H1 (cell line): ENCODE measurements around the gene NOC4L. TPM values are rescaled to one million over a fixed set of nuclear protein-coding genes. Genes with fewer than 3 reads are reported as not detected.

Experiments
- CTCF ChIA-PET: fragments of 300-600 bp; sonication (Branson Sonifier 250); formaldehyde crosslinking; loops from one replicate; lab custom pipeline; 2021; ENCODE audit not compliant: partially characterized antibody; lab: Charles Lee
- POLR2A ChIA-PET: fragments of 300-600 bp; sonication (Branson Sonifier 250); formaldehyde crosslinking; loops from one replicate; lab custom pipeline; 2021; ENCODE audit warnings: inconsistent platforms; ENCODE audit not compliant: partially characterized antibody; lab: Charles Lee
- DNase-seq, 2 experiments: peaks; one replicate each; pipeline versions ENCODE4 v3.0.0 to v3.0.0-alpha.2; 2010 to 2022; ENCODE audit warnings: low spot score in 2 of 2, low read depth in 1 of 2, mixed read lengths in 1 of 2
- FAIRE-seq: peaks from 2 replicates; lab custom pipeline; 2011; peaks lifted over from hg19 to GRCh38; lab: Jason Lieb, UNC
- H2AFZ ChIP-seq: 2 replicates; pipeline ENCODE4 v1.8.1; 2012; ENCODE audit warnings: low read length, inconsistent platforms
- H2AK5ac ChIP-seq: 2 replicates; pipeline ENCODE4 v1.6.1; 2013; ENCODE audit warnings: low read depth, low read length
- H2BK120ac ChIP-seq: replicated peaks from 2 replicates; pipeline ENCODE3; 2013; ENCODE audit warnings: low read depth, low read length, inconsistent platforms
- H2BK12ac ChIP-seq: 2 replicates; pipeline ENCODE4 v1.6.1; 2013; ENCODE audit warnings: low read depth, low read length
- H2BK15ac ChIP-seq: 2 replicates; pipeline ENCODE4 v1.6.1; 2013; ENCODE audit warnings: low read length
- H2BK20ac ChIP-seq: 2 replicates; pipeline ENCODE4 v1.6.1; 2013; ENCODE audit warnings: low read length
- H2BK5ac ChIP-seq: 2 replicates; pipeline ENCODE4 v1.6.1; 2013; ENCODE audit warnings: low read depth, low read length
- H3K14ac ChIP-seq: 2 replicates; pipeline ENCODE4 v1.6.1; 2013; ENCODE audit warnings: inconsistent platforms; ENCODE audit not compliant: insufficient read length
- H3K18ac ChIP-seq: 2 replicates; pipeline ENCODE4 v1.6.1; 2013; ENCODE audit warnings: low read length; ENCODE audit errors: extremely low read depth
- H3K23ac ChIP-seq: 2 replicates; pipeline ENCODE4 v1.6.1; 2013; ENCODE audit warnings: inconsistent platforms; ENCODE audit not compliant: insufficient read length
- H3K23me2 ChIP-seq: 2 replicates; pipeline ENCODE4 v1.6.1; 2013; ENCODE audit warnings: low read depth, low read length
- H3K27ac ChIP-seq: 2 replicates; pipeline ENCODE4 v1.6.1; 2011; ENCODE audit warnings: low read depth, low read length, inconsistent platforms
- H3K27me3 ChIP-seq, 4 experiments: replicated peaks in 1 of 4; 1 replicate in 1 of 4; 2 replicates in 3 of 4; pipeline versions ENCODE4 v1.6.1 to v1.8.1; 2011 to 2013; ENCODE audit warnings: low read length in 3 of 4, mild to moderate bottlenecking in 3 of 4, inconsistent platforms in 2 of 4, mixed read lengths in 2 of 4, moderate library complexity in 1 of 4; ENCODE audit not compliant: control insufficient read depth in 3 of 4, insufficient read depth in 3 of 4; ENCODE audit errors: extremely low read depth in 1 of 4
- H3K36me3 ChIP-seq, 4 experiments: 2 replicates each; pipeline versions ENCODE4 v1.6.1 to v1.8.1; 2011 to 2013; ENCODE audit warnings: mild to moderate bottlenecking in 4 of 4, low read length in 3 of 4, moderate library complexity in 2 of 4, control low read depth in 1 of 4, inconsistent platforms in 1 of 4; ENCODE audit not compliant: insufficient read depth in 4 of 4, control insufficient read depth in 2 of 4
- H3K4ac ChIP-seq: replicated peaks from 2 replicates; pipeline ENCODE3; 2013; ENCODE audit warnings: low read length, low read depth, mixed read lengths, inconsistent platforms; ENCODE audit not compliant: insufficient read length
- H3K4me1 ChIP-seq, 4 experiments: replicated peaks in 1 of 4; 1 replicate in 1 of 4; 2 replicates in 3 of 4; pipeline versions ENCODE4 v1.6.1 to v1.8.1; 2011 to 2013; ENCODE audit warnings: low read length in 3 of 4, inconsistent platforms in 2 of 4, mixed read lengths in 1 of 4; ENCODE audit not compliant: insufficient read depth in 4 of 4, control insufficient read depth in 3 of 4
- H3K4me2 ChIP-seq, 2 experiments: 2 replicates each; pipeline versions ENCODE4 v1.6.1 to v1.8.1; 2011 to 2013; ENCODE audit warnings: low read depth in 2 of 2, low read length in 2 of 2, control low read depth in 1 of 2, inconsistent platforms in 1 of 2, mild to moderate bottlenecking in 1 of 2; ENCODE audit not compliant: insufficient read depth in 1 of 2
- H3K4me3 ChIP-seq, 4 experiments: fragments of 200-600, 300-600 bp in 1 of 4; sonication (generic), shearing (Covaris generic), sonication (Bioruptor Twin) in 1 of 4; 2 replicates each; pipeline versions ENCODE4 v1.5.1 to v1.8.1; 2011 to 2016; ENCODE audit warnings: low read length in 4 of 4, low read depth in 3 of 4, control low read depth in 2 of 4, inconsistent platforms in 2 of 4, mild to moderate bottlenecking in 2 of 4, mixed read lengths in 1 of 4, moderate library complexity in 1 of 4; ENCODE audit not compliant: insufficient read depth in 2 of 4; ENCODE audit errors: extremely low read depth in 1 of 4
- H3K56ac ChIP-seq: replicated peaks from 2 replicates; pipeline ENCODE3; 2013; ENCODE audit warnings: low read depth, mild to moderate bottlenecking, mixed read lengths, low read length, inconsistent platforms; ENCODE audit not compliant: insufficient read length
- H3K79me1 ChIP-seq: 2 replicates; pipeline ENCODE4 v1.6.1; 2013; ENCODE audit warnings: low read depth, low read length, control low read depth
- H3K79me2 ChIP-seq, 2 experiments: 2 replicates each; pipeline versions ENCODE4 v1.6.1 to v1.8.1; 2012 to 2013; ENCODE audit warnings: low read length in 2 of 2, mild to moderate bottlenecking in 2 of 2, inconsistent platforms in 1 of 2; ENCODE audit not compliant: insufficient read depth in 2 of 2, control insufficient read depth in 1 of 2
- H3K9ac ChIP-seq, 4 experiments: replicated peaks in 1 of 4; 1 replicate in 1 of 4; 2 replicates in 3 of 4; pipeline versions ENCODE4 v1.6.1 to v1.8.1; 2011 to 2013; ENCODE audit warnings: low read depth in 3 of 4, low read length in 3 of 4, control low read depth in 2 of 4, mild to moderate bottlenecking in 2 of 4, moderate library complexity in 2 of 4, inconsistent platforms in 1 of 4; ENCODE audit errors: extremely low read depth in 1 of 4
- H3K9me3 ChIP-seq, 2 experiments: 2 replicates each; pipeline versions ENCODE4 v1.6.1 to v1.8.1; 2012 to 2013; ENCODE audit warnings: mild to moderate bottlenecking in 2 of 2, moderate library complexity in 2 of 2, control low read depth in 1 of 2, inconsistent platforms in 1 of 2, low read depth in 1 of 2, low read length in 1 of 2, mixed read lengths in 1 of 2; ENCODE audit not compliant: insufficient read depth in 2 of 2
- H4K20me1 ChIP-seq, 2 experiments: replicated peaks in 1 of 2; 2 replicates each; pipeline versions ENCODE3 to v1.8.1; 2011 to 2013; ENCODE audit warnings: inconsistent platforms in 2 of 2, low read length in 2 of 2, mild to moderate bottlenecking in 1 of 2; ENCODE audit not compliant: insufficient read depth in 2 of 2, control insufficient read depth in 1 of 2
- H4K5ac ChIP-seq: 2 replicates; pipeline ENCODE4 v1.6.1; 2013; ENCODE audit warnings: low read length, low read depth, mixed read lengths, inconsistent platforms; ENCODE audit not compliant: insufficient read length
- H4K8ac ChIP-seq: 2 replicates; pipeline ENCODE4 v1.8.0; 2013; ENCODE audit warnings: mild to moderate bottlenecking, moderate library complexity, low read length, inconsistent platforms; ENCODE audit not compliant: insufficient read depth; ENCODE audit errors: extremely low read depth
- H4K91ac ChIP-seq: replicated peaks from 2 replicates; pipeline ENCODE3; 2013; ENCODE audit warnings: low read length, mixed read lengths, inconsistent platforms; ENCODE audit not compliant: insufficient read length
- BACH1 ChIP-seq: IDR thresholded peaks from 2 replicates; pipeline ENCODE4 v1.6.1; 2012; ENCODE audit warnings: low read length, improper control_type of control experiment
- BCL11A ChIP-seq, 2 experiments: IDR thresholded peaks; one replicate each; pipeline ENCODE4 v1.6.1; 2011; ENCODE audit warnings: low read depth in 2 of 2, low read length in 2 of 2, mild to moderate bottlenecking in 2 of 2
- CREB1 ChIP-seq: IDR thresholded peaks from 2 replicates; pipeline ENCODE4 v1.6.1; 2012; ENCODE audit warnings: inconsistent platforms
- EGR1 ChIP-seq: IDR thresholded peaks from 2 replicates; pipeline ENCODE4 v1.6.1; 2011; ENCODE audit warnings: low read depth, low read length, borderline replicate concordance
- EP300 ChIP-seq, 2 experiments: IDR thresholded peaks; 1 replicate in 1 of 2; 2 replicates in 1 of 2; pipeline ENCODE4 v1.6.1; 2011 to 2012; ENCODE audit warnings: low read depth in 2 of 2, low read length in 2 of 2, mild to moderate bottlenecking in 2 of 2, borderline replicate concordance in 1 of 2, inconsistent platforms in 1 of 2, moderate library complexity in 1 of 2
- GTF2F1 ChIP-seq: IDR thresholded peaks from 2 replicates; pipeline ENCODE4 v1.6.1; 2012; ENCODE audit warnings: low read depth, low read length, improper control_type of control experiment, borderline replicate concordance
- JUND ChIP-seq: IDR thresholded peaks from 2 replicates; pipeline ENCODE4 v1.6.1; 2011; ENCODE audit warnings: mild to moderate bottlenecking, improper control_type of control experiment, low read length
- SP2 ChIP-seq: IDR thresholded peaks from 2 replicates; pipeline ENCODE4 v1.6.1; 2012; ENCODE audit warnings: mild to moderate bottlenecking, low read length, inconsistent platforms
- ZNF274 ChIP-seq: IDR thresholded peaks from 2 replicates; pipeline ENCODE4 v1.7.0; 2012; ENCODE audit warnings: low read length, borderline replicate concordance; ENCODE audit errors: extremely low read depth
- WGBS, 2 experiments: shearing (Covaris generic) in 1 of 2; methylation state at CpG; one replicate each; pipeline versions ENCODE4 v1.1.6 to v1.1.7; 2013 to 2015; ENCODE audit warnings: low lambda C conversion rate in 2 of 2, mixed read lengths in 2 of 2, inconsistent platforms in 1 of 2, low coverage in 1 of 2, missing lambda C conversion rate in 1 of 2; ENCODE audit not compliant: insufficient replicate concordance in 2 of 2, insufficient coverage in 1 of 2, insufficient read length in 1 of 2; ENCODE audit errors: extremely low coverage in 1 of 2, missing lambda C conversion rate in 1 of 2; 5-methylcytosine and 5-hydroxymethylcytosine counted together
- polyA plus RNA-seq, 7 experiments: library from polyadenylated mRNA; depleted of rRNA in 3 of 7; stranded (reverse) in 5 of 7; unstranded in 2 of 7; fragments of >200 nt in 5 of 7; fragments of 200-250 nt in 2 of 7; gene quantifications; 1 replicate in 5 of 7; 2 replicates in 1 of 7; 4 replicates in 1 of 7; pipeline versions ENCODE4 v1.2.1 to v1.2.3, GENCODE V29; 2011 to 2013; ENCODE audit warnings: missing spikeins in 2 of 7, mixed read lengths in 2 of 7
- total RNA-seq: library from RNA; stranded (reverse); fragmentation: NEBNext Ultra II Directional; extraction: Animal tissue kit (Norgen Biotek cat#: 25700); gene quantifications from 2 replicates; pipeline ENCODE4 v1.2.1, GENCODE V29; 2021
- TF ChIP-seq, protein P1 (sequence below): IDR thresholded peaks from 2 replicates; pipeline ENCODE4 v1.6.1; 2012; ENCODE audit warnings: low read length, inconsistent platforms
- TF ChIP-seq, protein P2 (sequence below): IDR thresholded peaks from 2 replicates; pipeline ENCODE4 v1.6.1; 2012; ENCODE audit warnings: inconsistent platforms

The NOC4L gene
- total and polyA plus RNA-seq, 2 of the 8 experiments (the other 6 are each of a cell fraction or from before 2014, with no cell fraction given): 26.8 to 40.3 TPM

GRCh38 chr12:132188451-132188901 lies 44.2 kb downstream of the NOC4L start:
- H3K36me3 ChIP-seq: no peaks in the 10 kb centered on the region
- ChIA-PET POLR2A (interaction anchor here (0.9 to 1.2 kb wide), 2 partner anchors 17 to 21 kb away, joined by 3 read pairs; no protein-coding TSS in a partner anchor), CTCF (interaction anchor here (0.6 to 1.2 kb wide), 6 partner anchors 9 to 226 kb away, joined by 3 to 4 read pairs (median 4); no protein-coding TSS in a partner anchor)
- no peak overlapping the region for H2AK5ac ChIP-seq
- peaks cover 0 to 13% (median 8%) of the 10 kb centered on the region in 4 experiments; a peak in 5 of 7 replicates for H3K4me1 ChIP-seq
- peaks cover 5 to 16% of the 10 kb centered on the region in 2 experiments for H3K9me3 ChIP-seq
- WGBS, 2 experiments: 86% methylated on average over 21 of the region's 21 CpGs; no CpG with 5 or more reads in 1 of the 2 experiments
- H3K56ac ChIP-seq: no peak overlapping the region
- no peak overlapping the region for H2BK5ac ChIP-seq
- H3K27me3 ChIP-seq: peaks cover 4 to 74% (median 42%) of the 10 kb centered on the region in 4 experiments
- no peaks in the 10 kb centered on the region for H3K79me2 ChIP-seq
- peak overlapping the region in 1 of 4 experiments; percentile 66; a peak in 2 of 8 replicates for H3K4me3 ChIP-seq
- H2AFZ ChIP-seq: no peak overlapping the region
- no peak overlapping the region for H3K23ac ChIP-seq
- H4K91ac ChIP-seq: no peak overlapping the region
- FAIRE-seq (no peak), DNase-seq (no peak)
- no peak overlapping the region for H3K4ac ChIP-seq
- no peak overlapping the region for H3K14ac ChIP-seq
- H2BK20ac ChIP-seq: no peak overlapping the region
- H3K27ac ChIP-seq: no peak overlapping the region
- H2BK12ac ChIP-seq: no peak overlapping the region
- peaks cover 0 to 2% of the 10 kb centered on the region in 2 experiments for H4K20me1 ChIP-seq
- H4K5ac ChIP-seq: no peak overlapping the region
- H3K4me2 ChIP-seq: peak overlapping the region; percentile 77 to 97; a peak in 3 of 4 replicates
- H3K9ac ChIP-seq: no peak overlapping the region
- H2BK120ac ChIP-seq: no peak overlapping the region
- no peak overlapping the region for H3K18ac ChIP-seq
- H3K23me2 ChIP-seq: peaks cover 7% of the 10 kb centered on the region; the same call in 1 of the 2 replicates
- H3K79me1 ChIP-seq: no peaks in the 10 kb centered on the region
- peak overlapping the region; percentile 63 for H4K8ac ChIP-seq
- no peak overlapping the region for H2BK15ac ChIP-seq
- TF ChIP-seq EGR1: no peak
- TF ChIP-seq CREB1: no peak
- no peak for TF ChIP-seq ZNF274
- no peak for TF ChIP-seq GTF2F1
- no peak for TF ChIP-seq EP300 (IDR thresholded peaks at IDR 0.05; ENCODE audit: borderline replicate concordance in 1 of 2, low read depth in 2 of 2, low read length in 2 of 2)
- TF ChIP-seq, protein P1, sequence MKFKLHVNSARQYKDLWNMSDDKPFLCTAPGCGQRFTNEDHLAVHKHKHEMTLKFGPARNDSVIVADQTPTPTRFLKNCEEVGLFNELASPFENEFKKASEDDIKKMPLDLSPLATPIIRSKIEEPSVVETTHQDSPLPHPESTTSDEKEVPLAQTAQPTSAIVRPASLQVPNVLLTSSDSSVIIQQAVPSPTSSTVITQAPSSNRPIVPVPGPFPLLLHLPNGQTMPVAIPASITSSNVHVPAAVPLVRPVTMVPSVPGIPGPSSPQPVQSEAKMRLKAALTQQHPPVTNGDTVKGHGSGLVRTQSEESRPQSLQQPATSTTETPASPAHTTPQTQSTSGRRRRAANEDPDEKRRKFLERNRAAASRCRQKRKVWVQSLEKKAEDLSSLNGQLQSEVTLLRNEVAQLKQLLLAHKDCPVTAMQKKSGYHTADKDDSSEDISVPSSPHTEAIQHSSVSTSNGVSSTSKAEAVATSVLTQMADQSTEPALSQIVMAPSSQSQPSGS: no peak
- no peak for TF ChIP-seq BACH1
- TF ChIP-seq, protein P2, sequence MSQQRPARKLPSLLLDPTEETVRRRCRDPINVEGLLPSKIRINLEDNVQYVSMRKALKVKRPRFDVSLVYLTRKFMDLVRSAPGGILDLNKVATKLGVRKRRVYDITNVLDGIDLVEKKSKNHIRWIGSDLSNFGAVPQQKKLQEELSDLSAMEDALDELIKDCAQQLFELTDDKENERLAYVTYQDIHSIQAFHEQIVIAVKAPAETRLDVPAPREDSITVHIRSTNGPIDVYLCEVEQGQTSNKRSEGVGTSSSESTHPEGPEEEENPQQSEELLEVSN: no peak
- no peak for TF ChIP-seq JUND
- TF ChIP-seq BCL11A (IDR thresholded peaks at IDR 0.05; ENCODE audit: low read depth in 2 of 2, low read length in 2 of 2): no peak
- no peak for TF ChIP-seq SP2
